OCI-LY7 (cell line): ENCODE measurements around the gene SLC26A3. TPM values are rescaled to one million over a fixed set of nuclear protein-coding genes. Genes with fewer than 3 reads are reported as not detected.

Source experiments
- BruUV-seq: library from RNA; stranded (reverse); fragments of 400-500 nt; replicated peaks from 2 replicates; lab custom pipeline; 2021; lab: Mats Ljungman, UMichigan
- CTCF ChIA-PET: fragments of 300-600 bp; sonication (Branson Sonifier 250); formaldehyde crosslinking; loops from one replicate; lab custom pipeline; 2022; ENCODE audit warnings: antibody characterized with exemption; ENCODE audit not compliant: unreplicated experiment; lab: Charles Lee
- POLR2A ChIA-PET: fragments of 300-600 bp; sonication (Branson Sonifier 250); formaldehyde crosslinking; loops from one replicate; lab custom pipeline; 2022; ENCODE audit warnings: antibody characterized with exemption; lab: Charles Lee
- DNase-seq: peaks from one replicate; pipeline ENCODE4 v3.0.0-alpha.2; 2015; ENCODE audit warnings: low spot score
- H2AFZ ChIP-seq: fragments of 200-600 bp; sonication (generic), shearing (Covaris generic); 2 replicates; pipeline ENCODE4 v1.6.1; 2014; ENCODE audit warnings: mild to moderate bottlenecking, antibody characterized with exemption, low read length, moderate library complexity
- H3K27ac ChIP-seq: fragments of 200-600 bp; sonication (generic); 2 replicates; pipeline ENCODE4 v1.5.1; 2014; ENCODE audit warnings: mixed run types, low read depth, mild to moderate bottlenecking, moderate library complexity, low read length, inconsistent platforms; ENCODE audit not compliant: poor library complexity, severe bottlenecking
- H3K36me3 ChIP-seq: fragments of 200-600 bp; sonication (generic); 2 replicates; pipeline ENCODE4 v1.6.1; 2014; ENCODE audit warnings: mild to moderate bottlenecking, antibody characterized with exemption, low read length, moderate library complexity, mixed read lengths; ENCODE audit not compliant: insufficient read depth
- H3K4me1 ChIP-seq: fragments of 200-600 bp; sonication (generic); 2 replicates; pipeline ENCODE4 v1.5.1; 2014; ENCODE audit warnings: mild to moderate bottlenecking, low read length; ENCODE audit not compliant: insufficient read depth, poor library complexity, severe bottlenecking
- H3K4me2 ChIP-seq: fragments of 200-600 bp; sonication (generic); 2 replicates; pipeline ENCODE4 v1.6.1; 2014; ENCODE audit warnings: mild to moderate bottlenecking, low read length
- H3K4me3 ChIP-seq: fragments of 200-600 bp; sonication (generic); 2 replicates; pipeline ENCODE4 v1.5.1; 2014; ENCODE audit warnings: mild to moderate bottlenecking, low read depth, low read length; ENCODE audit not compliant: poor library complexity, severe bottlenecking
- H3K79me2 ChIP-seq: fragments of 200-600 bp; sonication (generic); 2 replicates; pipeline ENCODE4 v1.6.1; 2016; ENCODE audit warnings: low read depth, mild to moderate bottlenecking, low read length, moderate library complexity, mixed read lengths; ENCODE audit not compliant: insufficient read depth
- H3K9me2 ChIP-seq: fragments of 200-600 bp; sonication (generic); 2 replicates; pipeline ENCODE4 v1.6.1; 2016; ENCODE audit warnings: mild to moderate bottlenecking, low read length, mixed read lengths; ENCODE audit not compliant: insufficient read depth
- H3K9me3 ChIP-seq: fragments of 200-600 bp; sonication (generic); 2 replicates; pipeline ENCODE4 v1.6.1; 2014; ENCODE audit warnings: mild to moderate bottlenecking, mixed run types, low read length, mixed read lengths
- H4K20me1 ChIP-seq: fragments of 200-600 bp; sonication (generic); 2 replicates; pipeline ENCODE4 v1.6.1; 2014; ENCODE audit warnings: mild to moderate bottlenecking, antibody characterized with exemption, low read length, moderate library complexity, mixed read lengths; ENCODE audit not compliant: insufficient read depth
- EZH2phosphoT487 ChIP-seq: fragments of 200-600 bp; sonication (generic); IDR thresholded peaks from 2 replicates; pipeline ENCODE4 v1.6.1; 2018; ENCODE audit warnings: low read depth, borderline replicate concordance, mild to moderate bottlenecking, mixed run types, antibody characterized with exemption, low read length, moderate library complexity, mixed read lengths
- intact Hi-C: fragments of 100-400 bp; cut with micrococcal nuclease; formaldehyde crosslinking; loops from one replicate; pipeline ENCODE4 v1.10.0; 2022; ENCODE audit not compliant: unreplicated experiment
- total RNA-seq, 2 experiments: library from RNA; depleted of rRNA in 1 of 2; stranded (reverse); fragments of >200 nt in 1 of 2; shearing (Covaris generic) in 1 of 2; gene quantifications; 2 replicates each; pipeline ENCODE4 v1.2.3, GENCODE V29; 2014 to 2022
- TF ChIP-seq, protein P1 (sequence below): fragments of 200-600 bp; sonication (generic); conservative IDR thresholded peaks from 2 replicates; pipeline ENCODE4 v1.5.1; 2014; ENCODE audit warnings: mild to moderate bottlenecking, antibody characterized with exemption, low read length, moderate library complexity, mixed read lengths

Gene SLC26A3
- total RNA-seq, 2 experiments from 2014 or later: not detected

DNA sequence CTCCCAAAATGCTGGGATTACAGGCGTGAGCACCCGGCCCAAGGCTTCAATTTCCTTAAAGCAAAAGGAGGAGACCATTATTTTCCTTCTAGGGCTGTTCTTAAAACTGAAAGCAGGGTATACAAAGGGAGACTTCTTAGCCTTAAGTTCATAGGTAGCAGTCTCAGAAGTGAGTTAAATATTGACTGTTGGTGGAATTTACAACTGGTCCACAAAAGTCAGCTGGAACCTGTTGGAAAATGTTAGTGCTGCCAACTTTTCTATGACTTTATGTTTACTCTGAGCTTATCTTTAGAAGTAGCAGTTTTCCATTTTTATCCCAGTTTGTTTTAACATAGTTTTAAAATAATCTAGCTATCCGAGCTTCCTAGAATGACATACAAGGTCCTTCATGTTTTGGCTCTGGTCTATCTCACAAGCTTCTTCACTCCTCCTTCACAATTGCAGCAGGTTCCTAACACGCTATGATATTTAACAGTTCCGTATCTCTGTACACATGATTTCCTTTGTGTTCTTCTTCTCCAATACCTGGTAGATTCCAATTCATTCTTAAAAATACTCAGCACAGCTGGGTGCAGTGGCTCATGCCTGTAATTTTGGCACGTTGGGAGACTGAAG is 3.3 kb downstream of the SLC26A3 start:
- H2AFZ ChIP-seq: no peak overlapping the region
- no peaks in the 10 kb centered on the region for H3K4me1 ChIP-seq
- no peak overlapping the region for H3K4me2 ChIP-seq
- POLR2A ChIA-PET: interaction anchor here (0.6 to 1.1 kb wide), 3 partner anchors 11 to 163 kb away, joined by 5 to 9 read pairs (median 6); no protein-coding TSS in a partner anchor
- H3K27ac ChIP-seq: no peak overlapping the region
- CTCF ChIA-PET: no interaction called here
- no peaks in the 10 kb centered on the region for H4K20me1 ChIP-seq
- no peak for DNase-seq
- H3K4me3 ChIP-seq: no peak overlapping the region
- TF ChIP-seq, protein P1, sequence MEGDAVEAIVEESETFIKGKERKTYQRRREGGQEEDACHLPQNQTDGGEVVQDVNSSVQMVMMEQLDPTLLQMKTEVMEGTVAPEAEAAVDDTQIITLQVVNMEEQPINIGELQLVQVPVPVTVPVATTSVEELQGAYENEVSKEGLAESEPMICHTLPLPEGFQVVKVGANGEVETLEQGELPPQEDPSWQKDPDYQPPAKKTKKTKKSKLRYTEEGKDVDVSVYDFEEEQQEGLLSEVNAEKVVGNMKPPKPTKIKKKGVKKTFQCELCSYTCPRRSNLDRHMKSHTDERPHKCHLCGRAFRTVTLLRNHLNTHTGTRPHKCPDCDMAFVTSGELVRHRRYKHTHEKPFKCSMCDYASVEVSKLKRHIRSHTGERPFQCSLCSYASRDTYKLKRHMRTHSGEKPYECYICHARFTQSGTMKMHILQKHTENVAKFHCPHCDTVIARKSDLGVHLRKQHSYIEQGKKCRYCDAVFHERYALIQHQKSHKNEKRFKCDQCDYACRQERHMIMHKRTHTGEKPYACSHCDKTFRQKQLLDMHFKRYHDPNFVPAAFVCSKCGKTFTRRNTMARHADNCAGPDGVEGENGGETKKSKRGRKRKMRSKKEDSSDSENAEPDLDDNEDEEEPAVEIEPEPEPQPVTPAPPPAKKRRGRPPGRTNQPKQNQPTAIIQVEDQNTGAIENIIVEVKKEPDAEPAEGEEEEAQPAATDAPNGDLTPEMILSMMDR: no peak
- no peak for TF ChIP-seq EZH2phosphoT487
- intact Hi-C loops: no loop called here
- no peaks in the 10 kb centered on the region for H3K9me2 ChIP-seq
- no TSS peak for BruUV-seq
- H3K9me3 ChIP-seq: no peaks in the 10 kb centered on the region
- no peaks in the 10 kb centered on the region for H3K79me2 ChIP-seq
- no peaks in the 10 kb centered on the region for H3K36me3 ChIP-seq

DNA sequence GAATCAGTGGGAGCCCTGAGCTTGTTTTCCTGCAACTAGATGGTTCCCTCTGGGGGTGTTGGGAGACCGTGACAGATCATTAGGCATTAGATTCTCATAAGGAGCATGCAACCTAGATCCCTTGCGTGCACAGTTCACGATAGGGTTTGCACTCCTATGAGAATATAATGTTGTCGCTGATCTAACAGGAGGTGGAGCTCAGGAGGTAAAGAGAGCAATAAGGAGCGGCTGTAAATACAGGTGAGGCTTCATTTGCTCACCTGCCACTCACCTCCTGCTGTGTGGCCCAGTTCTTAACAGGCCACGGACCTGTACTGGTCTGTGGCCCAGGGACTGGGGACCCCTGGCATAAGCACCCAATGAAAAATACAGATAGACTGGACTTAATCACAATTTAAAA is 10.7 kb downstream of the SLC26A3 start:
- Histone ChIP-seq H3K4me1 (no peaks in the 10 kb centered on the region), H3K9me2 (no peaks in the 10 kb centered on the region), H2AFZ (no peak overlapping the region), H3K4me3 (no peak overlapping the region), H3K79me2 (no peaks in the 10 kb centered on the region), H3K27ac (no peak overlapping the region), H3K4me2 (no peak overlapping the region), H4K20me1 (no peaks in the 10 kb centered on the region), H3K9me3 (no peaks in the 10 kb centered on the region), H3K36me3 (no peaks in the 10 kb centered on the region)
- TF ChIP-seq, protein P1: no peak
- TF ChIP-seq EZH2phosphoT487: no peak
- CTCF ChIA-PET: no interaction called here
- DNase-seq: no peak
- POLR2A ChIA-PET: interaction anchor here (0.6 kb wide), 1 partner anchor 60 kb away, joined by 5 read pairs; no protein-coding TSS in a partner anchor
- no TSS peak for BruUV-seq
- intact Hi-C loops: no loop called here

DNA sequence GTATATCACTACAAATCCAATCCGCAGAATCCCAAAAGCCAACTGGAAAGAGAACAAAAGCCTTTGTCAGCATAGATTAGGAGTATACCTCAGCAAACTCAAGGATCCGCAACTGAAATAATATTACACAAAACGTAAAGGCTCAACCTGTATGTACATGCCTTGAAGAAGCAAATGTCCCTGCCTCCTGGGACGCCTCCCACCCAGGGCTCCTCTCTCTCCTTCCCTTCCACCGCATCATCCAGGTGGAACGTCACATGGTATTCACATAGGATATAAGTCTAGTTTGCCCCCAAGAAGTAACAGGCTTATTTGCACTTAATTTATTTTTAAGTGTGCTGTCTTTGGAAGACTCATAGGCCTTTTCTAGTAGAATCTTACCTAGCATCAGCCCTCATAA is 13.4 kb downstream of the SLC26A3 start:
- no peaks in the 10 kb centered on the region for H3K9me3 ChIP-seq
- ChIA-PET CTCF (no interaction called here), POLR2A (interaction anchor here (1.2 kb wide), 1 partner anchor 9 kb away, joined by 9 read pairs; no protein-coding TSS in a partner anchor)
- H4K20me1 ChIP-seq: no peaks in the 10 kb centered on the region
- no peaks in the 10 kb centered on the region for H3K9me2 ChIP-seq
- DNase-seq: no peak
- H3K4me3 ChIP-seq: no peak overlapping the region
- no peak overlapping the region for H3K27ac ChIP-seq
- H3K4me1 ChIP-seq: no peaks in the 10 kb centered on the region
- H2AFZ ChIP-seq: no peak overlapping the region
- H3K4me2 ChIP-seq: no peak overlapping the region
- no peaks in the 10 kb centered on the region for H3K36me3 ChIP-seq
- no peaks in the 10 kb centered on the region for H3K79me2 ChIP-seq
- no TSS peak for BruUV-seq
- no peak for TF ChIP-seq EZH2phosphoT487
- TF ChIP-seq, protein P1: no peak
- intact Hi-C loops: no loop called here
